Measurements from ENCODE around the gene ZFPM1.

Gene ZFPM1

GRCh38 chr16:88439016-88439415 lies 14.1 kb upstream of the ZFPM1 start:
- Histone ChIP-seq H3K4me3 (ENCODE audit: low read depth in 1 of 5, low read length in 5 of 5) (no peak overlapping the region), H3K36me3 (ENCODE audit: control insufficient read depth in 5 of 5, insufficient read depth in 5 of 5, low read length in 5 of 5) (peaks cover 0 to 2% (median 0%) of the 10 kb centered on the region in 5 donors), H3K27me3 (ENCODE audit: control insufficient read depth in 5 of 5, insufficient read depth in 4 of 5, low read length in 5 of 5) (peaks cover 0 to 15% (median 3%) of the 10 kb centered on the region in 5 donors), H3K27ac (ENCODE audit: low read depth, low read length) (no peak overlapping the region), H3K4me1 (ENCODE audit: control insufficient read depth in 5 of 5, insufficient read depth in 5 of 5, low read length in 5 of 5) (peaks cover 0 to 9% (median 6%) of the 10 kb centered on the region in 5 donors), H3K9ac (ENCODE audit: low read length in 5 of 5) (no peak overlapping the region), H3K9me3 (ENCODE audit: control insufficient read depth in 5 of 5, low read length in 5 of 5) (no peaks in the 10 kb centered on the region)

GRCh38 chr16:88439706-88440105 lies 13.4 kb upstream of the ZFPM1 start:
- Histone ChIP-seq H3K9ac (ENCODE audit: low read length in 5 of 5) (no peak overlapping the region), H3K4me3 (ENCODE audit: low read depth in 1 of 5, low read length in 5 of 5) (no peak overlapping the region), H3K27ac (ENCODE audit: low read depth, low read length) (no peak overlapping the region), H3K27me3 (ENCODE audit: control insufficient read depth in 5 of 5, insufficient read depth in 4 of 5, low read length in 5 of 5) (peaks cover 0 to 10% (median 4%) of the 10 kb centered on the region in 5 donors), H3K4me1 (ENCODE audit: control insufficient read depth in 5 of 5, insufficient read depth in 5 of 5, low read length in 5 of 5) (peaks cover 0 to 9% (median 6%) of the 10 kb centered on the region in 5 donors), H3K36me3 (ENCODE audit: control insufficient read depth in 5 of 5, insufficient read depth in 5 of 5, low read length in 5 of 5) (peaks cover 0 to 2% (median 0%) of the 10 kb centered on the region in 5 donors), H3K9me3 (ENCODE audit: control insufficient read depth in 5 of 5, low read length in 5 of 5) (no peaks in the 10 kb centered on the region)

- H3K27ac ChIP-seq (ENCODE audit: low read depth, low read length) = no peak overlapping the region
- H3K36me3 ChIP-seq (ENCODE audit: control insufficient read depth in 5 of 5, insufficient read depth in 5 of 5, low read length in 5 of 5) = peaks cover 0 to 2% (median 0%) of the 10 kb centered on the region in 5 donors
- H3K4me1 ChIP-seq (ENCODE audit: control insufficient read depth in 5 of 5, insufficient read depth in 5 of 5, low read length in 5 of 5) = peaks cover 0 to 9% (median 6%) of the 10 kb centered on the region in 5 donors
- H3K9ac ChIP-seq (ENCODE audit: low read length in 5 of 5) = no peak overlapping the region
- H3K27me3 ChIP-seq (ENCODE audit: control insufficient read depth in 5 of 5, insufficient read depth in 4 of 5, low read length in 5 of 5) = peaks cover 0 to 14% (median 4%) of the 10 kb centered on the region in 5 donors
- H3K4me3 ChIP-seq (ENCODE audit: low read depth in 1 of 5, low read length in 5 of 5) = no peak overlapping the region
- H3K9me3 ChIP-seq (ENCODE audit: control insufficient read depth in 5 of 5, low read length in 5 of 5) = no peaks in the 10 kb centered on the region
Observed at GRCh38 chr16:88440111-88440510, 13.0 kb upstream of the ZFPM1 start.

GRCh38 chr16:88440686-88441405 lies 12.2 kb upstream of the ZFPM1 start:
- Histone ChIP-seq H3K36me3 (ENCODE audit: control insufficient read depth in 5 of 5, insufficient read depth in 5 of 5, low read length in 5 of 5) (peaks cover 0 to 2% (median 0%) of the 10 kb centered on the region in 5 donors), H3K27ac (ENCODE audit: low read depth, low read length) (no peak overlapping the region), H3K9me3 (ENCODE audit: control insufficient read depth in 5 of 5, low read length in 5 of 5) (no peaks in the 10 kb centered on the region), H3K4me3 (ENCODE audit: low read depth in 1 of 5, low read length in 5 of 5) (no peak overlapping the region), H3K9ac (ENCODE audit: low read length in 5 of 5) (no peak overlapping the region), H3K4me1 (ENCODE audit: control insufficient read depth in 5 of 5, insufficient read depth in 5 of 5, low read length in 5 of 5) (peaks cover 0 to 9% (median 6%) of the 10 kb centered on the region in 5 donors), H3K27me3 (ENCODE audit: control insufficient read depth in 5 of 5, insufficient read depth in 4 of 5, low read length in 5 of 5) (peaks cover under 1 to 15% (median 6%) of the 10 kb centered on the region in 5 donors)

GRCh38 chr16:88441460-88441859 lies 11.6 kb upstream of the ZFPM1 start:
- Histone ChIP-seq H3K9ac (ENCODE audit: low read length in 5 of 5) (no peak overlapping the region), H3K27ac (ENCODE audit: low read depth, low read length) (no peak overlapping the region), H3K36me3 (ENCODE audit: control insufficient read depth in 5 of 5, insufficient read depth in 5 of 5, low read length in 5 of 5) (peaks cover 0 to 2% (median 0%) of the 10 kb centered on the region in 5 donors), H3K27me3 (ENCODE audit: control insufficient read depth in 5 of 5, insufficient read depth in 4 of 5, low read length in 5 of 5) (peaks cover 3 to 18% (median 7%) of the 10 kb centered on the region in 5 donors), H3K9me3 (ENCODE audit: control insufficient read depth in 5 of 5, low read length in 5 of 5) (no peaks in the 10 kb centered on the region), H3K4me3 (ENCODE audit: low read depth in 1 of 5, low read length in 5 of 5) (no peak overlapping the region), H3K4me1 (ENCODE audit: control insufficient read depth in 5 of 5, insufficient read depth in 5 of 5, low read length in 5 of 5) (peaks cover 0 to 9% (median 6%) of the 10 kb centered on the region in 5 donors)

- H3K36me3 ChIP-seq (ENCODE audit: control insufficient read depth in 5 of 5, insufficient read depth in 5 of 5, low read length in 5 of 5) = peaks cover 0 to 2% (median 0%) of the 10 kb centered on the region in 5 donors
- H3K9me3 ChIP-seq (ENCODE audit: control insufficient read depth in 5 of 5, low read length in 5 of 5) = no peaks in the 10 kb centered on the region
- no peak overlapping the region for H3K4me3 ChIP-seq (ENCODE audit: low read depth in 1 of 5, low read length in 5 of 5)
- no peak overlapping the region for H3K9ac ChIP-seq (ENCODE audit: low read length in 5 of 5)
- peaks cover 0 to 9% (median 6%) of the 10 kb centered on the region in 5 donors for H3K4me1 ChIP-seq (ENCODE audit: control insufficient read depth in 5 of 5, insufficient read depth in 5 of 5, low read length in 5 of 5)
- no peak overlapping the region for H3K27ac ChIP-seq (ENCODE audit: low read depth, low read length)
- peaks cover 6 to 26% (median 12%) of the 10 kb centered on the region in 5 donors for H3K27me3 ChIP-seq (ENCODE audit: control insufficient read depth in 5 of 5, insufficient read depth in 4 of 5, low read length in 5 of 5)
Observed at GRCh38 chr16:88442383-88442726, 10.7 kb upstream of the ZFPM1 start.

GRCh38 chr16:88442727-88443576 lies 10.1 kb upstream of the ZFPM1 start:
- Histone ChIP-seq H3K9ac (ENCODE audit: low read length in 5 of 5) (no peak overlapping the region), H3K4me1 (ENCODE audit: control insufficient read depth in 5 of 5, insufficient read depth in 5 of 5, low read length in 5 of 5) (peaks cover 0 to 12% (median 8%) of the 10 kb centered on the region in 5 donors), H3K9me3 (ENCODE audit: control insufficient read depth in 5 of 5, low read length in 5 of 5) (no peaks in the 10 kb centered on the region), H3K4me3 (ENCODE audit: low read depth in 1 of 5, low read length in 5 of 5) (no peak overlapping the region), H3K36me3 (ENCODE audit: control insufficient read depth in 5 of 5, insufficient read depth in 5 of 5, low read length in 5 of 5) (peaks cover 0 to 2% (median 0%) of the 10 kb centered on the region in 5 donors), H3K27ac (ENCODE audit: low read depth, low read length) (no peak overlapping the region), H3K27me3 (ENCODE audit: control insufficient read depth in 5 of 5, insufficient read depth in 4 of 5, low read length in 5 of 5) (peaks cover 6 to 26% (median 12%) of the 10 kb centered on the region in 5 donors)

GRCh38 chr16:88444826-88445582 lies 8.1 kb upstream of the ZFPM1 start:
- Histone ChIP-seq H3K27me3 (ENCODE audit: control insufficient read depth in 5 of 5, insufficient read depth in 4 of 5, low read length in 5 of 5) (peaks cover 6 to 26% (median 12%) of the 10 kb centered on the region in 5 donors), H3K9ac (ENCODE audit: low read length in 5 of 5) (no peak overlapping the region), H3K9me3 (ENCODE audit: control insufficient read depth in 5 of 5, low read length in 5 of 5) (no peaks in the 10 kb centered on the region), H3K4me3 (ENCODE audit: low read depth in 1 of 5, low read length in 5 of 5) (no peak overlapping the region), H3K27ac (ENCODE audit: low read depth, low read length) (no peak overlapping the region), H3K4me1 (ENCODE audit: control insufficient read depth in 5 of 5, insufficient read depth in 5 of 5, low read length in 5 of 5) (peaks cover 0 to 29% (median 26%) of the 10 kb centered on the region in 5 donors), H3K36me3 (ENCODE audit: control insufficient read depth in 5 of 5, insufficient read depth in 5 of 5, low read length in 5 of 5) (peaks cover 0 to 2% (median 0%) of the 10 kb centered on the region in 5 donors)

GRCh38 chr16:88445583-88445960 lies 7.5 kb upstream of the ZFPM1 start:
- peaks cover 0 to 2% (median 0%) of the 10 kb centered on the region in 5 donors for H3K36me3 ChIP-seq (ENCODE audit: control insufficient read depth in 5 of 5, insufficient read depth in 5 of 5, low read length in 5 of 5)
- peaks cover 0 to 29% (median 26%) of the 10 kb centered on the region in 5 donors for H3K4me1 ChIP-seq (ENCODE audit: control insufficient read depth in 5 of 5, insufficient read depth in 5 of 5, low read length in 5 of 5)
- peaks cover 6 to 26% (median 12%) of the 10 kb centered on the region in 5 donors for H3K27me3 ChIP-seq (ENCODE audit: control insufficient read depth in 5 of 5, insufficient read depth in 4 of 5, low read length in 5 of 5)
- no peaks in the 10 kb centered on the region for H3K9me3 ChIP-seq (ENCODE audit: control insufficient read depth in 5 of 5, low read length in 5 of 5)
- no peak overlapping the region for H3K9ac ChIP-seq (ENCODE audit: low read length in 5 of 5)
- H3K4me3 ChIP-seq (ENCODE audit: low read depth in 1 of 5, low read length in 5 of 5) = no peak overlapping the region
- no peak overlapping the region for H3K27ac ChIP-seq (ENCODE audit: low read depth, low read length)

Data from subcutaneous abdominal adipose tissue (tissue), 5 donors.